CD4-positive, alpha-beta T cell treated with Interleukin-17A for 4 hours (primary cell): ENCODE results near the gene CDH16.
"Not testable (repeated sequence)": the region's sequence is repeated elsewhere in the genome, so short reads cannot be mapped to it uniquely, and the experiment has no call there.

Source experiments
- DNase-seq: peaks from one replicate; pipeline ENCODE4 v3.0.0-alpha.2; 2020; ENCODE audit warnings: mixed read lengths

CDH16 gene

GRCh38 chr16:66946541-66946940, 27.9 kb upstream of the CDH16 start:
- no peak for DNase-seq

- no peak for DNase-seq
These were observed 27.3 kb upstream of the CDH16 start for GRCh38 chr16:66945939-66946338.

- DNase-seq = not testable (repeated sequence)
These were observed 26.3 kb upstream of the CDH16 start for GRCh38 chr16:66944971-66945370.

- DNase-seq = no peak
These were observed 25.4 kb upstream of the CDH16 start for GRCh38 chr16:66944054-66944441.

- no peak for DNase-seq
These were observed 24.9 kb upstream of the CDH16 start for GRCh38 chr16:66943426-66944053.

- no peak for DNase-seq
These were observed 24.3 kb upstream of the CDH16 start for GRCh38 chr16:66942981-66943380.

- no peak for DNase-seq
These were observed 21.6 kb upstream of the CDH16 start for GRCh38 chr16:66940236-66940635.

GRCh38 chr16:66939366-66939765, 20.7 kb upstream of the CDH16 start:
- no peak for DNase-seq

- DNase-seq = no peak
These were observed 19.1 kb upstream of the CDH16 start for GRCh38 chr16:66937725-66938337.

GRCh38 chr16:66936889-66937554, 18.3 kb upstream of the CDH16 start:
- DNase-seq = no peak

GRCh38 chr16:66936462-66936861, 17.8 kb upstream of the CDH16 start:
- DNase-seq = no peak

GRCh38 chr16:66935314-66936011, 16.8 kb upstream of the CDH16 start, which contains the start of gene CES2:
Gene CES2 (plus strand): TSS chr16:66935516. CDS start chr16:66935636, 120 bp downstream.
- DNase-seq = no peak

GRCh38 chr16:66934839-66935313, 16.2 kb upstream of the CDH16 start:
- DNase-seq = not testable (repeated sequence)

GRCh38 chr16:66934138-66934838, 15.6 kb upstream of the CDH16 start, which contains the start of gene CIAO2B:
Gene CIAO2B (minus strand): TSS chr16:66934402. CDS start chr16:66934364, 38 bp downstream.
- DNase-seq = peak; percentile 91

- DNase-seq = peak; percentile 67
These were observed 15.1 kb upstream of the CDH16 start for GRCh38 chr16:66933776-66934137.

GRCh38 chr16:66932076-66932475, 13.4 kb upstream of the CDH16 start:
- no peak for DNase-seq

- no peak for DNase-seq
These were observed 13.0 kb upstream of the CDH16 start for GRCh38 chr16:66931665-66932064.

GRCh38 chr16:66930189-66930588, 11.5 kb upstream of the CDH16 start:
- no peak for DNase-seq

- peak; percentile 45 for DNase-seq
These were observed 10.2 kb upstream of the CDH16 start for GRCh38 chr16:66928702-66929388.

- no peak for DNase-seq
These were observed 9.4 kb upstream of the CDH16 start for GRCh38 chr16:66927918-66928649.

- DNase-seq = no peak
These were observed 8.3 kb upstream of the CDH16 start for GRCh38 chr16:66926961-66927436.
